ENCODE results near the gene DUS4L.

DUS4L gene

DNA sequence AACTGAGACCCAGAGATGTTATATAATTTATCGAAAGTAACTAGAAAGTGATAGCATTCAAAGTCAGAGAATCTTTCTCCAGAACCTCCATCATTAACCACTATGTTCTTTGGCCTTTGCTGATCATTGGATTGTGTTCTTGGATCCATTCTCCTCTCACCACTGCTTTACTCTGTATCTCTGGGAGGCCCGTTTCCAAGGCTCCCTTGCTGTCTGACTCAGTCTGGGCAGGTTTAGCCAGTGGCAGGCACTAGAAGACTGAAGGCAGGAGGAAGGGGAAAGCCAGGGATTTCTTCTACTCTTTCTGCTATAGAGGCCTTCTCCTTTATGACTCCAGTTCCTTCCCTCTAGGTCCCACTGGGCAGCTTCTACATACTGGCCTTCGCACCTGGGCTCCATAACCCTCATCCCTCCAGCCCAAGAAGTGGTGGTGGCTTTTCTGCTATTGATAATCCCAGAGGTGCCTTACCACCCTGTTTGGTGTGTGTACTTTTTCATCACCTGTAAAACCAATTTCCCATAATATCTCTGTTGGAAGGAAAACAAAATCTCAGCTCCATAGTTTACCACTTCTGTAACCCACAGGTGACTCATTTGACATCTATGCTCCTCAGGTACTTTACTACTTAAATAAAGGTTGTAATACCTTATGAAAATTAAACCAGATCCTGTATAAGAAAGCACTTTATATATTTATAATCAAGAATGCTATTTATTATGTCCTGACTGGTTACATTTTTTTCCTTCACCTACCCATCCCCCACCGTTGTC lies 52.3 kb downstream of the DUS4L start:
- no peak for DNase-seq

DNA sequence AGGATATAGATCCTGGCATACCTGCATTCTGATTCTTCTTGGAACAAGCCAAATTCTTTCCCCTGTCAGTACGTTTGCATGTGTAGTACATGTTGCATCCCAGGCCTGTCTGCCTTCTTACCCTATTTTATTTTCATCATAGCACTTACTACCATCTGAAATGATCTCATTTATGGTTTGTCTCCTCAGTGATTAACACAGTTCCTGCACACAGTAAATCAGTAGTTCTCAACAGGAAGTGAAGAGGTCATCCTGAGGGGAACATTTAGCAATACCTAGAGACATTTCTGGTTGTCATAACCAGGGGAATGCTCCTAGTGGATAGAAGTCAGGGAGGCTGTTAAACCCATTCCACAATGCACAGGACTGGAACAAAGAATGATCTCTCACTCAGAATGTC lies 58.7 kb downstream of the DUS4L start:
- no peak for DNase-seq

- no peak for DNase-seq
These were observed 59.1 kb downstream of the DUS4L start for GRCh38 chr7:107622894-107623293.

- DNase-seq, result no peak
These were observed 63.2 kb downstream of the DUS4L start for GRCh38 chr7:107627002-107627401.

Data from activated naive CD4-positive, alpha-beta T cell treated with anti-CD3 and anti-CD28 coated beads, Interleukin-2, amount 50 U/mL, for 16 hours (primary cell).